Retinal pigment epithelial cell (primary cell): Measurements from ENCODE around the gene MEAF6.

Source experiments
- DNase-seq: peaks from one replicate; pipeline ENCODE4 v3.0.0-alpha.2; 2010; ENCODE audit warnings: low read depth
- H3K4me3 ChIP-seq: 2 replicates; pipeline ENCODE4 v1.5.1; 2011; ENCODE audit warnings: mild to moderate bottlenecking, low read length, control low read depth, moderate library complexity
- TF ChIP-seq, protein P1 (sequence below): conservative IDR thresholded peaks from 2 replicates; pipeline ENCODE4 v1.5.1; 2011; ENCODE audit warnings: low read depth, low read length, control low read depth, inconsistent platforms

Gene MEAF6

DNA sequence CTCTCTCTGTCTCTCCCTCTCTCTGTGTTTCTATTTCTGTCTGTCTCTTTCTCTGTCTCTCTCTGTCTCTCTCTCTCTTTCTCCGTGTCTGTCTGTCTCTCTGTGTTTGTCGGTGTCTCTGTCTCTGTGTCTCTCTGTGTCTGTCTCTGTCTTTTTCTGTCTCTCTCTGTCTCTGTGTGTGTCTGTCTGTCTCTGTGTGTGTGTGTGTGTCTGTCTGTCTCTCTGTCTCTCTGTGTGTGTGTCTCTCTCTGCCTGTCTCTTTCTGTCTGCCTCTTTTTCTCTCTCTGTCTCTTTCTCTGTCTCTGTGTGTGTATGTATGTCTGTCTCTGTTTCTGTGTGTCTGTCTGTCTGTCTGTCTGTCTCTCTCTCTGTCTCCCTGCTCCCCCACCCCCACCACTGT, 71.9 kb downstream of the MEAF6 start:
- TF ChIP-seq, protein P1, sequence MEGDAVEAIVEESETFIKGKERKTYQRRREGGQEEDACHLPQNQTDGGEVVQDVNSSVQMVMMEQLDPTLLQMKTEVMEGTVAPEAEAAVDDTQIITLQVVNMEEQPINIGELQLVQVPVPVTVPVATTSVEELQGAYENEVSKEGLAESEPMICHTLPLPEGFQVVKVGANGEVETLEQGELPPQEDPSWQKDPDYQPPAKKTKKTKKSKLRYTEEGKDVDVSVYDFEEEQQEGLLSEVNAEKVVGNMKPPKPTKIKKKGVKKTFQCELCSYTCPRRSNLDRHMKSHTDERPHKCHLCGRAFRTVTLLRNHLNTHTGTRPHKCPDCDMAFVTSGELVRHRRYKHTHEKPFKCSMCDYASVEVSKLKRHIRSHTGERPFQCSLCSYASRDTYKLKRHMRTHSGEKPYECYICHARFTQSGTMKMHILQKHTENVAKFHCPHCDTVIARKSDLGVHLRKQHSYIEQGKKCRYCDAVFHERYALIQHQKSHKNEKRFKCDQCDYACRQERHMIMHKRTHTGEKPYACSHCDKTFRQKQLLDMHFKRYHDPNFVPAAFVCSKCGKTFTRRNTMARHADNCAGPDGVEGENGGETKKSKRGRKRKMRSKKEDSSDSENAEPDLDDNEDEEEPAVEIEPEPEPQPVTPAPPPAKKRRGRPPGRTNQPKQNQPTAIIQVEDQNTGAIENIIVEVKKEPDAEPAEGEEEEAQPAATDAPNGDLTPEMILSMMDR = no peak
- H3K4me3 ChIP-seq = no peak overlapping the region
- no peak for DNase-seq
